H7 (cell line): ENCODE data around the gene UBE2O. TPM values are rescaled to one million over a fixed set of nuclear protein-coding genes. Genes with fewer than 3 reads are reported as not detected.

Source experiments
- DNase-seq: peaks from one replicate; pipeline ENCODE4 v3.0.0; 2012
- H3K27me3 ChIP-seq: 2 replicates; pipeline ENCODE4 v1.6.0; 2011; ENCODE audit warnings: mild to moderate bottlenecking, low read length; ENCODE audit not compliant: control insufficient read depth, insufficient read depth
- H3K36me3 ChIP-seq: replicated peaks from 2 replicates; pipeline ENCODE4 v1.5.1; 2011; ENCODE audit warnings: low read length; ENCODE audit not compliant: control insufficient read depth, insufficient read depth
- H3K4me3 ChIP-seq: 2 replicates; pipeline ENCODE4 v1.5.1; 2011; ENCODE audit warnings: low read depth, mild to moderate bottlenecking, control low read depth, low read length, moderate library complexity; ENCODE audit not compliant: insufficient read depth
- total RNA-seq: library from RNA; depleted of rRNA; stranded (reverse); fragments of >200 nt; shearing (Covaris generic); gene quantifications from 2 replicates; pipeline ENCODE4 v1.2.3, GENCODE V29; 2014

The UBE2O gene
- total RNA-seq, 1 experiment from 2014 or later: 58.7 TPM

- Histone ChIP-seq H3K4me3 (no peak overlapping the region), H3K27me3 (no peaks in the 10 kb centered on the region), H3K36me3 (no peaks in the 10 kb centered on the region; the same call in 1 of the 2 replicates)
- no peak for DNase-seq
These were observed 22.4 kb upstream of the UBE2O start for GRCh38 chr17:76475302-76475701.

DNA sequence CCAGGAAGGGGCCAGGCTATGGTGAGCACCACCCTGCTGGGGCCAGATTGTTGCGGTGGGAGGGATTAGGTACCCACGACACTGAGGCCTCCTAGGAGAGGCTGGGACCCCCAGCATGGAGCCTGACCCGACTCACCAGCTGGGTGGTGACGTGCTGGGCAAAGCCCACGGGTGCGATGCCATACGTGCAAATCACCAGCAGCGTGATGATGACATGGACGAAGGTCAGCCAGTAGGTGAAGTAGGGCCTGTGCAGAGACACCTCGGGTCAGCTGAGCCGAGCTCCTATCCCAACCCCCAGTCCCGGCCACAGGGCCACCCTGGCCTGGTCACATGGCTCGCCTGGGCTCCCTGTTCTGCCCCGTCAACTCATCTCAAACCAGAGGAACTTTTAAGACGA, 21.9 kb upstream of the UBE2O start:
- Histone ChIP-seq H3K4me3 (no peak overlapping the region), H3K27me3 (no peaks in the 10 kb centered on the region), H3K36me3 (no peaks in the 10 kb centered on the region; the same call in 1 of the 2 replicates)
- no peak for DNase-seq

DNA sequence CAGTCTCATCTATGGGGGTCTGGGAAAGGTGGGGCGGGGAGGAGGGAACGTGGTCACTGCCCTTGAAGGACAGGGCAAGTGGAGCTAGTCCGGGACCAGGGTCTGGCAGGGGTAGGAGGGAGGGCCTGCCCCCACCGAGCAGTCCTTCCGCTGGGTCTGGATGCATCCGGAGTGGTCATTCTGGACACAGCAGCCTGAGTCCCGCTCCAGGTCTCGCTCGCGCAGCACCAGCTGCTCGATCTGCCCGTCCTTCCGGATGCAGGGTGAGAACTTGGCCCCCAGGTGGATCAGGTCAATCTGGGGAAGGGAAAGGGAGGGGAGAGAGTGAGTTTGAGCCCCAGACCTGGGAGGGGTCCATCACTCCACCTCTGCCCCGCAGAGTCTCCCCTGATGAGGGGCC, 21.3 kb upstream of the UBE2O start:
- no peak overlapping the region for H3K4me3 ChIP-seq
- no peak for DNase-seq
- no peaks in the 10 kb centered on the region; the same call in 1 of the 2 replicates for H3K36me3 ChIP-seq

DNA sequence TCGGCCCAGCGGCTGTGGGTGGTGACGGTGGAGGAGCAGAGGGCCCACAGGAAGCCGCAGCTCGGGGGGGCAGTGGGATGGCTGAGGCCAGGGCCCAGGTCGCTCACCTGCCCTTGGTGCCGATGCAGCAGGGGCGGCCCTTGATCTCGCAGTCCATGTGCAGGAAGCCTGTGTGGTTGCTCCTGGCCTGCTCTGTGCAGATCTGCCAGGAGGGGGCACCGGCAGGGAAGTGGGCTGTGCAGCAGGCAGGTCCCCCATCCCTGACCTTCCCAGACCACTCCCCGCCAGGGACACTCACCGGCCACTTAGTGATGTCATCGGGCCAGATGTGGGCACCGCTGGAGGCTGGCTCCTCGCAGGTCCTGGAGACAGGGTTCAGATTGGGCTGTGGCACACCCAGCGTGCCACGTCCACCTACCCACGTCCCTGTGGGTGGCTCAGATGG, 20.6 kb upstream of the UBE2O start:
- H3K27me3 ChIP-seq: no peaks in the 10 kb centered on the region
- no peaks in the 10 kb centered on the region; the same call in 1 of the 2 replicates for H3K36me3 ChIP-seq
- peak; percentile 93 for DNase-seq
- H3K4me3 ChIP-seq: no peak overlapping the region

More for the DNA sequence above, 21.3 kb upstream of the UBE2O start:
- H3K27me3 ChIP-seq: no peaks in the 10 kb centered on the region

DNA sequence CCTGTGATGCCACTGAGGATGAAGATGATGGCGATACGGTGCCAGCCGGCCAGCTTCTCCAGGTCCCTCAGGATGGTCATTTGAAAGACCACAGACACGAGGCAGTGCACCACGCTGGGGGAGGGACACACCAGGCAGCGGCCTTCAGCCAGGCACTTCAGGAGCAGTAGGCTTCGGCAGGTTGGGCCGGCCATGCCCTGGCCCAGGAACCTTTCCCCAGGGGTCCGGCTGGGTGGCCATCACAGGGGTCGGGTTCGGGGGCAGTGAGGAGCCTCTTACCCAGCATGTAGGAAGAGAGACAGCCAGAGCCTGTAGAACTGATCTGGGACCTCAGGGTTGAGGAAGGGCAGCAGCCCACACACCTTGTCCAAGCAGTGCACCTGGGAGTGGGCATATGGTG, 19.8 kb upstream of the UBE2O start:
- Histone ChIP-seq H3K36me3 (no peaks in the 10 kb centered on the region; the same call in 1 of the 2 replicates), H3K27me3 (no peaks in the 10 kb centered on the region), H3K4me3 (no peak overlapping the region)
- DNase-seq: no peak

GRCh38 chr17:76472258-76472645, 19.3 kb upstream of the UBE2O start:
- H3K36me3 ChIP-seq: no peaks in the 10 kb centered on the region; the same call in 1 of the 2 replicates
- no peak for DNase-seq
- no peak overlapping the region for H3K4me3 ChIP-seq
- H3K27me3 ChIP-seq: no peaks in the 10 kb centered on the region

DNA sequence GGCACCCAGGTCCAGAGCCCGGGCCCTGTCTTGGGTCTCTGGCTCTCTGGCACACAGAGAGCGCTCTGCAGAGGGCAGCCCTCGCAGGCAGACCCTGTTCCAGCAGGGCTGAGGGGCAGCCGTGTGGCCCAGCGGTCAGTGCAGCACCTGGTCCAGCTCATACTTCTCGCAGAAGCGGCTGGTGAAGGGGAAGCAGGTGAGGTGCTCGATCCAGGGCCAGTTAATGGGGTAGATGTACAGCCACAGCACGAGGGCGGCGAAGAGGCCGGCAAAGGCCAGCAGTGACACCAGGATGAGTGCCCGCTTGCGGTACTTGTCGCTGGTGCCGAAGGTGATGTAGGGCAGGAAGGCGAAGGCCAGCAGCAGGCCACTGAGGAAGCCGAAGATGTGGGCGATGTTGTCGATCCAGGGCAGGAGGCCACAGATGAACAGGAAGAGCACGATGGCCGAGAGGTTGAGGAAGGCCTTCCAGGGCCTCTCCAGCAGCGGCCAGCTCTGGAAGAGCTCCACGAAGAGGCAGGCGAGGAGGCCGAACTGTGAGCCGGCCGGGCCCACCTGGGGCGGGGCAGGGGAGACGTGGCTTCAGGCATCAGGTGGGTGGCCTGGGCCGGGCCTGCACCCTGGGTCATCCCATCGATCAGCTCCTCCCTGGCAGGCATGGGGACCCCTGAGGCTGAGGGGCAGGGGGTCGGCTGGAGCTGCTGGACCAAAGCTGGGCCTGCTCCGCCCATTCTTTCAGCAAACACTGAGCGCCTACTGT, 18.7 kb upstream of the UBE2O start:
- Histone ChIP-seq H3K27me3 (no peaks in the 10 kb centered on the region), H3K4me3 (no peak overlapping the region), H3K36me3 (no peaks in the 10 kb centered on the region; the same call in 1 of the 2 replicates)
- DNase-seq: no peak

DNA sequence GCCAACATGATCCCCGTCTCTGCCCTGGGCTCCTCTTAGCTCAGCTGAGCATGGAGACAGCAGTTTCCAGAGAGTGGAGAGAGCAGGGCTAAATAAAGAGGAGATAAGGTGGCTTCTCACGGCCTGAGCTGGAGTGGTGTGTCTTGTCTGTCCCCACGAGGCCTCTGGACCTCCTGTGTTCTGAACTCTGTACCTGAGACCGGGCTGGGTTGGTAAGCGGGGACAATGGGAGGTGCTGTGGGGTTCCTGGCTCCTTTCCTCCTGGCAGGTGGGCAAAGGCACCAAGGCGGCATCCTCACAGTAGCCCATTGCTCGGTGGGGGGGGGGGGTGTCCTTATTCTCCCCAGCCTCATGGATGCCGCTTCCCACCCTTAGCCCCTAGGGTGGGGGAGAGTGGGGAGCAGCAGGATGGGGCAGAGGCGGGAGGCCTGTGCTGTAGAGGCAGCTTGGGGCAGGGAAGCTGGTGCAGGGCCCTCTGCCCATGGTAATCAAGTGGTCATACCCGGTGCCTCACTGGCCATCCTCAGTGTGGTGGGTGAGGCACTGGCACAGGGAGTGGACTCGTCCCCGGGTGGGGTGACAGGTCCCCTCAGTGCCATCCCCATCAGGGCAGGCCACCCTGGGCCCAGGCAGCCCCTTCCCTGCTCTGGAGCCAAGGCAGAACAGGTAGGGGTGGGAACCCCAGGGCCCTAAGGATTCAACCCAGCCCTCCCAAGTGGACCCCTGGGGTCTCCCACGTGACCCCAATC, 17.2 kb upstream of the UBE2O start:
- peak; percentile 32 for DNase-seq
- Histone ChIP-seq H3K36me3 (no peaks in the 10 kb centered on the region; the same call in 1 of the 2 replicates), H3K4me3 (no peak overlapping the region)

GRCh38 chr17:76469076-76469990, 16.4 kb upstream of the UBE2O start:
- no peak overlapping the region for H3K4me3 ChIP-seq
- H3K36me3 ChIP-seq: no peaks in the 10 kb centered on the region; the same call in 1 of the 2 replicates
- no peaks in the 10 kb centered on the region for H3K27me3 ChIP-seq
- DNase-seq: no peak

More for the DNA sequence above, 17.2 kb upstream of the UBE2O start:
- H3K27me3 ChIP-seq: no peaks in the 10 kb centered on the region

- Histone ChIP-seq H3K27me3 (no peaks in the 10 kb centered on the region), H3K4me3 (no peak overlapping the region), H3K36me3 (no peaks in the 10 kb centered on the region; the same call in 1 of the 2 replicates)
- DNase-seq: no peak
These were observed 15.7 kb upstream of the UBE2O start for GRCh38 chr17:76468634-76469010.

DNA sequence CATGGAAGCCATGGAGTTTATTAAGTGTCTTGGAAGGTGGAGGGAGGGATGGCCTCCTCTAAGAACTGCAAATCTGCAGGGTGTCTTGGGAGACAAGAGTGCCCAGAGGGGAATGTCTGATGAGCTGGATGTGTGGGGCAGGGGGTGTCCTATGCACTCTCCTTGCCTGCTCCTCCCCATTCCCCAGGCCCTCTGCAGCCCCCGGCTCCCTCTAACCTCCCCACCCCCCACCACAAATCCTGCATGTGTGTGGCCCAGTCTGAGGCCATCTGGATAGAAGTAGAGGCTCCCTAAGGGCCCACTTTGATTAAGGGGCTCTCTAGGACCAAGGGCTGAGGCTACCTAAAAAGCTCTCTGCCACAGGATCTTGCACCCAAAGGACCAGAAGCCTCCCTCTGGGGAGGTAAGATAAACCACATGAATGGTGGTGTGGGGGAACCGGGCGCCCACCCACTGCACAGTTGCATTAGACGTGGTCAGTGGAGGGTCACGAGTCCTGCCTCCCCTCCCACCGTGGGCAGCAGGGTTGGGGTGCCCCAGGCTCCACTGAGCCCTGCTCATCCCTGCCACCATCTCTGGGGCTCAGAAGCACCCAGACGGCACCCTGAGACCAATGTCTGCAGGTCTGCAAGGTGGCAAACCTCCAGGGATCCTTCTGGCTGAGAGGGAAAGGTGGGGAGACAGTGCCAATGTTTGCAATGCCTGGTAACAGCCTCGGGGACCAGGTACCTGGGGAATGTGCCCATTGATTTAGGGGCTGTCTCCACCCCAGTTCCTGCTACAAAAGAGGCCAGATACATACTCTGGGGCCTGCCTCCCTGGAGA, 15.1 kb upstream of the UBE2O start:
- H3K4me3 ChIP-seq: no peak overlapping the region
- no peaks in the 10 kb centered on the region for H3K27me3 ChIP-seq
- peak; percentile 64 for DNase-seq
- no peaks in the 10 kb centered on the region; the same call in 1 of the 2 replicates for H3K36me3 ChIP-seq

- H3K36me3 ChIP-seq: no peaks in the 10 kb centered on the region
- H3K4me3 ChIP-seq: no peak within 1 kb of the TSS
- DNase-seq: peak; percentile 83
- no peaks in the 10 kb centered on the region; the same call in 1 of the 2 replicates for H3K27me3 ChIP-seq
These were observed 14.4 kb upstream of the UBE2O start, which contains the start of gene AANAT for GRCh38 chr17:76467366-76467765. Gene AANAT (plus strand): TSS chr17:76467603. CDS start chr17:76468747, 1,144 bp downstream.

- no peaks in the 10 kb centered on the region; the same call in 1 of the 2 replicates for H3K27me3 ChIP-seq
- DNase-seq: no peak
- H3K4me3 ChIP-seq: no peak overlapping the region
- H3K36me3 ChIP-seq: no peaks in the 10 kb centered on the region
These were observed 13.8 kb upstream of the UBE2O start for GRCh38 chr17:76466775-76467130.
